Mesothelial cell of epicardium (in vitro differentiated cells): ENCODE data around the gene HASPIN. TPM values are rescaled to one million over a fixed set of nuclear protein-coding genes. Genes with fewer than 3 reads are reported as not detected.

Source experiments
- DNase-seq, 2 experiments: peaks; one replicate each; pipeline ENCODE4 v3.0.0; 2021; ENCODE audit warnings: low spot score in 2 of 2; ENCODE audit not compliant: unreplicated experiment in 2 of 2
- H3K27ac Mint-ChIP-seq: 2 replicates; pipeline ENCODE4 v1.8.0; 2021; ENCODE audit warnings: mixed read lengths
- H3K27me3 Mint-ChIP-seq: 2 replicates; pipeline ENCODE4 v1.8.0; 2021; ENCODE audit warnings: low read depth, mixed read lengths
- H3K36me3 Mint-ChIP-seq: 2 replicates; pipeline ENCODE4 v1.8.0; 2021; ENCODE audit warnings: mixed read lengths
- H3K4me1 Mint-ChIP-seq: 2 replicates; pipeline ENCODE4 v1.8.0; 2021; ENCODE audit warnings: mixed read lengths
- H3K4me3 Mint-ChIP-seq: 2 replicates; pipeline ENCODE4 v1.8.0; 2021; ENCODE audit warnings: mild to moderate bottlenecking, moderate library complexity, mixed read lengths
- H3K9me3 Mint-ChIP-seq: 2 replicates; pipeline ENCODE4 v1.8.0; 2021; ENCODE audit warnings: mixed read lengths
- CTCF ChIP-seq: fragments of 200-600 bp; sonication (generic); IDR thresholded peaks from one replicate; pipeline ENCODE4 v1.5.0; 2021; ENCODE audit warnings: antibody characterized with exemption; ENCODE audit not compliant: unreplicated experiment
- total RNA-seq: library from RNA; stranded (reverse); gene quantifications from 3 replicates; pipeline ENCODE4 v1.2.1, GENCODE V29; 2021

HASPIN gene
- total RNA-seq, 1 donor from 2014 or later = 4.4 TPM

GRCh38 chr17:3771140-3771539, 47.4 kb downstream of the HASPIN start:
- Mint-ChIP-seq H3K36me3 (no peaks in the 10 kb centered on the region), H3K27ac (no peak overlapping the region), H3K27me3 (no peaks in the 10 kb centered on the region), H3K9me3 (peaks cover 7% of the 10 kb centered on the region), H3K4me1 (no peaks in the 10 kb centered on the region), H3K4me3 (no peak overlapping the region)
- TF ChIP-seq CTCF = no peak
- no peak for DNase-seq

GRCh38 chr17:3772764-3773163, 49.1 kb downstream of the HASPIN start:
- no peak overlapping the region for H3K4me3 Mint-ChIP-seq
- no peaks in the 10 kb centered on the region for H3K4me1 Mint-ChIP-seq
- no peaks in the 10 kb centered on the region for H3K36me3 Mint-ChIP-seq
- no peaks in the 10 kb centered on the region for H3K9me3 Mint-ChIP-seq
- H3K27me3 Mint-ChIP-seq = no peaks in the 10 kb centered on the region
- TF ChIP-seq CTCF = no peak
- no peak overlapping the region for H3K27ac Mint-ChIP-seq
- no peak for DNase-seq

- H3K27ac Mint-ChIP-seq = no peak overlapping the region
- TF ChIP-seq CTCF = no peak
- H3K4me3 Mint-ChIP-seq = no peak overlapping the region
- H3K4me1 Mint-ChIP-seq = no peaks in the 10 kb centered on the region
- no peak for DNase-seq
- H3K9me3 Mint-ChIP-seq = no peaks in the 10 kb centered on the region
- no peaks in the 10 kb centered on the region for H3K27me3 Mint-ChIP-seq
- H3K36me3 Mint-ChIP-seq = no peaks in the 10 kb centered on the region
Observed at GRCh38 chr17:3773511-3773910, 49.8 kb downstream of the HASPIN start.

- no peak for DNase-seq
- no peak for TF ChIP-seq CTCF
- Mint-ChIP-seq H3K9me3 (no peaks in the 10 kb centered on the region), H3K27ac (no peak overlapping the region), H3K4me1 (no peaks in the 10 kb centered on the region), H3K27me3 (no peaks in the 10 kb centered on the region), H3K36me3 (no peaks in the 10 kb centered on the region), H3K4me3 (no peak overlapping the region)
Observed at GRCh38 chr17:3773966-3774365, 50.3 kb downstream of the HASPIN start.

Other genes with a start within 250 kb of the HASPIN start
- gene ASPA, start 247.9 kb upstream of the HASPIN start, total RNA-seq = 0.07 to 0.16 TPM in 2 of 3 replicates, not detected in the other
- gene TRPV3, start 166.1 kb upstream of the HASPIN start, total RNA-seq = 3.4 to 4.0 TPM (median 3.6 TPM) in 3 replicates
- 9.5 to 14.2 TPM (median 11.6 TPM) in 3 replicates for gene TRPV1, start 114.5 kb upstream of the HASPIN start, total RNA-seq
- 17.6 to 19.3 TPM (median 18.9 TPM) in 3 replicates for gene SHPK, start 87.7 kb upstream of the HASPIN start, total RNA-seq
- 11.1 to 13.4 TPM (median 12.0 TPM) in 3 replicates for gene CTNS, start 87.1 kb upstream of the HASPIN start, total RNA-seq
- gene TAX1BP3, start 55.3 kb upstream of the HASPIN start, total RNA-seq = 133 to 136 TPM (median 135 TPM) in 3 replicates
- gene EMC6, start 55.1 kb upstream of the HASPIN start, total RNA-seq = 33.1 to 36.5 TPM (median 33.6 TPM) in 3 replicates
- 0.18 to 0.66 TPM (median 0.24 TPM) in 3 replicates for gene P2RX5, start 27.7 kb upstream of the HASPIN start, total RNA-seq
- 19.8 to 20.6 TPM (median 20.4 TPM) in 3 replicates for gene ITGAE, start 77.3 kb downstream of the HASPIN start, total RNA-seq
- 88.8 to 97.0 TPM (median 91.4 TPM) in 3 replicates for gene NCBP3, start 122.3 kb downstream of the HASPIN start, total RNA-seq
- gene CAMKK1, start 169.2 kb downstream of the HASPIN start, total RNA-seq = 3.8 to 4.3 TPM (median 4.3 TPM) in 3 replicates
- 0.16 to 0.22 TPM (median 0.18 TPM) in 3 replicates for gene P2RX1, start 192.6 kb downstream of the HASPIN start, total RNA-seq
- gene ATP2A3, start 240.5 kb downstream of the HASPIN start, total RNA-seq = 4.1 to 4.6 TPM (median 4.1 TPM) in 3 replicates